H1 (cell line): ENCODE results near the gene SPSB3. TPM values are rescaled to one million over a fixed set of nuclear protein-coding genes. Genes with fewer than 3 reads are reported as not detected.
A peak's percentile ranks its signal among the peaks of the same experiment; 100 is the strongest.

Experiments
- CTCF ChIA-PET: fragments of 300-600 bp; sonication (Branson Sonifier 250); formaldehyde crosslinking; loops from one replicate; lab custom pipeline; 2021; ENCODE audit not compliant: partially characterized antibody; lab: Charles Lee
- POLR2A ChIA-PET: fragments of 300-600 bp; sonication (Branson Sonifier 250); formaldehyde crosslinking; loops from one replicate; lab custom pipeline; 2021; ENCODE audit warnings: inconsistent platforms; ENCODE audit not compliant: partially characterized antibody; lab: Charles Lee
- DNase-seq, 2 experiments: peaks; one replicate each; pipeline versions ENCODE4 v3.0.0 to v3.0.0-alpha.2; 2010 to 2022; ENCODE audit warnings: low spot score in 2 of 2, low read depth in 1 of 2, mixed read lengths in 1 of 2
- FAIRE-seq: peaks from 2 replicates; lab custom pipeline; 2011; peaks lifted over from hg19 to GRCh38; lab: Jason Lieb, UNC
- H2AFZ ChIP-seq: 2 replicates; pipeline ENCODE4 v1.8.1; 2012; ENCODE audit warnings: low read length, inconsistent platforms
- H2AK5ac ChIP-seq: 2 replicates; pipeline ENCODE4 v1.6.1; 2013; ENCODE audit warnings: low read depth, low read length
- H2BK120ac ChIP-seq: replicated peaks from 2 replicates; pipeline ENCODE3; 2013; ENCODE audit warnings: low read depth, low read length, inconsistent platforms
- H2BK12ac ChIP-seq: 2 replicates; pipeline ENCODE4 v1.6.1; 2013; ENCODE audit warnings: low read depth, low read length
- H2BK15ac ChIP-seq: 2 replicates; pipeline ENCODE4 v1.6.1; 2013; ENCODE audit warnings: low read length
- H2BK20ac ChIP-seq: 2 replicates; pipeline ENCODE4 v1.6.1; 2013; ENCODE audit warnings: low read length
- H2BK5ac ChIP-seq: 2 replicates; pipeline ENCODE4 v1.6.1; 2013; ENCODE audit warnings: low read depth, low read length
- H3K14ac ChIP-seq: 2 replicates; pipeline ENCODE4 v1.6.1; 2013; ENCODE audit warnings: inconsistent platforms; ENCODE audit not compliant: insufficient read length
- H3K18ac ChIP-seq: 2 replicates; pipeline ENCODE4 v1.6.1; 2013; ENCODE audit warnings: low read length; ENCODE audit errors: extremely low read depth
- H3K23ac ChIP-seq: 2 replicates; pipeline ENCODE4 v1.6.1; 2013; ENCODE audit warnings: inconsistent platforms; ENCODE audit not compliant: insufficient read length
- H3K23me2 ChIP-seq: 2 replicates; pipeline ENCODE4 v1.6.1; 2013; ENCODE audit warnings: low read depth, low read length
- H3K27ac ChIP-seq: 2 replicates; pipeline ENCODE4 v1.6.1; 2011; ENCODE audit warnings: low read depth, low read length, inconsistent platforms
- H3K27me3 ChIP-seq, 4 experiments: replicated peaks in 1 of 4; 1 replicate in 1 of 4; 2 replicates in 3 of 4; pipeline versions ENCODE4 v1.6.1 to v1.8.1; 2011 to 2013; ENCODE audit warnings: low read length in 3 of 4, mild to moderate bottlenecking in 3 of 4, inconsistent platforms in 2 of 4, mixed read lengths in 2 of 4, moderate library complexity in 1 of 4; ENCODE audit not compliant: control insufficient read depth in 3 of 4, insufficient read depth in 3 of 4; ENCODE audit errors: extremely low read depth in 1 of 4
- H3K36me3 ChIP-seq, 4 experiments: 2 replicates each; pipeline versions ENCODE4 v1.6.1 to v1.8.1; 2011 to 2013; ENCODE audit warnings: mild to moderate bottlenecking in 4 of 4, low read length in 3 of 4, moderate library complexity in 2 of 4, control low read depth in 1 of 4, inconsistent platforms in 1 of 4; ENCODE audit not compliant: insufficient read depth in 4 of 4, control insufficient read depth in 2 of 4
- H3K4ac ChIP-seq: replicated peaks from 2 replicates; pipeline ENCODE3; 2013; ENCODE audit warnings: low read length, low read depth, mixed read lengths, inconsistent platforms; ENCODE audit not compliant: insufficient read length
- H3K4me1 ChIP-seq, 4 experiments: replicated peaks in 1 of 4; 1 replicate in 1 of 4; 2 replicates in 3 of 4; pipeline versions ENCODE4 v1.6.1 to v1.8.1; 2011 to 2013; ENCODE audit warnings: low read length in 3 of 4, inconsistent platforms in 2 of 4, mixed read lengths in 1 of 4; ENCODE audit not compliant: insufficient read depth in 4 of 4, control insufficient read depth in 3 of 4
- H3K4me2 ChIP-seq, 2 experiments: 2 replicates each; pipeline versions ENCODE4 v1.6.1 to v1.8.1; 2011 to 2013; ENCODE audit warnings: low read depth in 2 of 2, low read length in 2 of 2, control low read depth in 1 of 2, inconsistent platforms in 1 of 2, mild to moderate bottlenecking in 1 of 2; ENCODE audit not compliant: insufficient read depth in 1 of 2
- H3K4me3 ChIP-seq, 4 experiments: fragments of 200-600, 300-600 bp in 1 of 4; sonication (generic), shearing (Covaris generic), sonication (Bioruptor Twin) in 1 of 4; 2 replicates each; pipeline versions ENCODE4 v1.5.1 to v1.8.1; 2011 to 2016; ENCODE audit warnings: low read length in 4 of 4, low read depth in 3 of 4, control low read depth in 2 of 4, inconsistent platforms in 2 of 4, mild to moderate bottlenecking in 2 of 4, mixed read lengths in 1 of 4, moderate library complexity in 1 of 4; ENCODE audit not compliant: insufficient read depth in 2 of 4; ENCODE audit errors: extremely low read depth in 1 of 4
- H3K56ac ChIP-seq: replicated peaks from 2 replicates; pipeline ENCODE3; 2013; ENCODE audit warnings: low read depth, mild to moderate bottlenecking, mixed read lengths, low read length, inconsistent platforms; ENCODE audit not compliant: insufficient read length
- H3K79me1 ChIP-seq: 2 replicates; pipeline ENCODE4 v1.6.1; 2013; ENCODE audit warnings: low read depth, low read length, control low read depth
- H3K79me2 ChIP-seq, 2 experiments: 2 replicates each; pipeline versions ENCODE4 v1.6.1 to v1.8.1; 2012 to 2013; ENCODE audit warnings: low read length in 2 of 2, mild to moderate bottlenecking in 2 of 2, inconsistent platforms in 1 of 2; ENCODE audit not compliant: insufficient read depth in 2 of 2, control insufficient read depth in 1 of 2
- H3K9ac ChIP-seq, 4 experiments: replicated peaks in 1 of 4; 1 replicate in 1 of 4; 2 replicates in 3 of 4; pipeline versions ENCODE4 v1.6.1 to v1.8.1; 2011 to 2013; ENCODE audit warnings: low read depth in 3 of 4, low read length in 3 of 4, control low read depth in 2 of 4, mild to moderate bottlenecking in 2 of 4, moderate library complexity in 2 of 4, inconsistent platforms in 1 of 4; ENCODE audit errors: extremely low read depth in 1 of 4
- H3K9me3 ChIP-seq, 2 experiments: 2 replicates each; pipeline versions ENCODE4 v1.6.1 to v1.8.1; 2012 to 2013; ENCODE audit warnings: mild to moderate bottlenecking in 2 of 2, moderate library complexity in 2 of 2, control low read depth in 1 of 2, inconsistent platforms in 1 of 2, low read depth in 1 of 2, low read length in 1 of 2, mixed read lengths in 1 of 2; ENCODE audit not compliant: insufficient read depth in 2 of 2
- H4K20me1 ChIP-seq, 2 experiments: replicated peaks in 1 of 2; 2 replicates each; pipeline versions ENCODE3 to v1.8.1; 2011 to 2013; ENCODE audit warnings: inconsistent platforms in 2 of 2, low read length in 2 of 2, mild to moderate bottlenecking in 1 of 2; ENCODE audit not compliant: insufficient read depth in 2 of 2, control insufficient read depth in 1 of 2
- H4K5ac ChIP-seq: 2 replicates; pipeline ENCODE4 v1.6.1; 2013; ENCODE audit warnings: low read length, low read depth, mixed read lengths, inconsistent platforms; ENCODE audit not compliant: insufficient read length
- H4K8ac ChIP-seq: 2 replicates; pipeline ENCODE4 v1.8.0; 2013; ENCODE audit warnings: mild to moderate bottlenecking, moderate library complexity, low read length, inconsistent platforms; ENCODE audit not compliant: insufficient read depth; ENCODE audit errors: extremely low read depth
- H4K91ac ChIP-seq: replicated peaks from 2 replicates; pipeline ENCODE3; 2013; ENCODE audit warnings: low read length, mixed read lengths, inconsistent platforms; ENCODE audit not compliant: insufficient read length
- MAFK ChIP-seq: IDR thresholded peaks from 2 replicates; pipeline ENCODE4 v1.6.1; 2012; ENCODE audit warnings: low read depth, mild to moderate bottlenecking, improper control_type of control experiment, low read length
- POLR2AphosphoS5 ChIP-seq: IDR thresholded peaks from 2 replicates; pipeline ENCODE4 v1.6.1; 2011; ENCODE audit warnings: low read depth, low read length
- WGBS, 2 experiments: shearing (Covaris generic) in 1 of 2; methylation state at CpG; one replicate each; pipeline versions ENCODE4 v1.1.6 to v1.1.7; 2013 to 2015; ENCODE audit warnings: low lambda C conversion rate in 2 of 2, mixed read lengths in 2 of 2, inconsistent platforms in 1 of 2, low coverage in 1 of 2, missing lambda C conversion rate in 1 of 2; ENCODE audit not compliant: insufficient replicate concordance in 2 of 2, insufficient coverage in 1 of 2, insufficient read length in 1 of 2; ENCODE audit errors: extremely low coverage in 1 of 2, missing lambda C conversion rate in 1 of 2; 5-methylcytosine and 5-hydroxymethylcytosine counted together
- polyA plus RNA-seq, 7 experiments: library from polyadenylated mRNA; depleted of rRNA in 3 of 7; stranded (reverse) in 5 of 7; unstranded in 2 of 7; fragments of >200 nt in 5 of 7; fragments of 200-250 nt in 2 of 7; gene quantifications; 1 replicate in 5 of 7; 2 replicates in 1 of 7; 4 replicates in 1 of 7; pipeline versions ENCODE4 v1.2.1 to v1.2.3, GENCODE V29; 2011 to 2013; ENCODE audit warnings: missing spikeins in 2 of 7, mixed read lengths in 2 of 7
- total RNA-seq: library from RNA; stranded (reverse); fragmentation: NEBNext Ultra II Directional; extraction: Animal tissue kit (Norgen Biotek cat#: 25700); gene quantifications from 2 replicates; pipeline ENCODE4 v1.2.1, GENCODE V29; 2021

SPSB3 gene
- total and polyA plus RNA-seq, 2 of the 8 experiments (the other 6 are each of a cell fraction or from before 2014, with no cell fraction given): 22.5 to 37.8 TPM

- H4K5ac ChIP-seq: no peak overlapping the region
- peaks cover 0 to 21% (median 13%) of the 10 kb centered on the region in 4 experiments; a peak in 5 of 7 replicates for H3K4me1 ChIP-seq
- no peak overlapping the region for H3K9ac ChIP-seq
- no peak overlapping the region for H3K18ac ChIP-seq
- H3K27me3 ChIP-seq: no peaks in the 10 kb centered on the region
- H3K36me3 ChIP-seq: peaks cover 3 to 37% (median 7%) of the 10 kb centered on the region in 4 experiments; a peak in 4 of 8 replicates
- no peak overlapping the region for H3K27ac ChIP-seq
- no peak overlapping the region for H4K91ac ChIP-seq
- H3K4ac ChIP-seq: no peak overlapping the region
- H3K56ac ChIP-seq: no peak overlapping the region
- DNase-seq: no peak
- no peaks in the 10 kb centered on the region for H3K9me3 ChIP-seq
- ChIA-PET POLR2A (interaction anchor here (0.6 to 13.5 kb wide), 10 partner anchors 9 to 260 kb away, joined by 3 to 246 read pairs (median 4); partner anchors contain the start of genes MAPK8IP3, NUBP2, RPS2 and SPSB3), CTCF (interaction anchor here (0.6 to 1.5 kb wide), 3 partner anchors 81 to 468 kb away, joined by 3 to 4 read pairs (median 3); no protein-coding TSS in a partner anchor)
- H4K20me1 ChIP-seq: peaks cover 1 to 10% of the 10 kb centered on the region in 2 experiments
- H3K4me3 ChIP-seq: no peak overlapping the region
- H3K79me2 ChIP-seq: peaks cover 0 to 9% of the 10 kb centered on the region in 2 experiments; a peak in 1 of 4 replicates
- no peak overlapping the region for H2BK15ac ChIP-seq
- H2BK20ac ChIP-seq: no peak overlapping the region
- no peak overlapping the region for H2AFZ ChIP-seq
- H3K79me1 ChIP-seq: no peaks in the 10 kb centered on the region
- no peak overlapping the region; the same call in 1 of the 2 replicates for H4K8ac ChIP-seq
- 91% methylated on average over 11 of the region's 26 CpGs; no CpG with 5 or more reads in 1 of the 2 experiments for WGBS, 2 experiments
- peak; percentile 42; the same call in 1 of the 2 replicates for TF ChIP-seq POLR2AphosphoS5
- no peak for TF ChIP-seq MAFK
- no peak for FAIRE-seq
- 0 out of 2 replicates have a peak overlapping the region, but pooled peaks have one; percentile 6 for H2BK5ac ChIP-seq
- peaks cover 15% of the 10 kb centered on the region for H3K23me2 ChIP-seq
- H3K14ac ChIP-seq: no peak overlapping the region
- H3K4me2 ChIP-seq: no peak overlapping the region
- H3K23ac ChIP-seq: no peak overlapping the region
- H2AK5ac ChIP-seq: no peak overlapping the region
- no peak overlapping the region for H2BK120ac ChIP-seq
- no peak overlapping the region for H2BK12ac ChIP-seq
These were observed 13.5 kb downstream of the SPSB3 start for GRCh38 chr16:1768767-1769401.
